Adipose tissue (tissue), 3 donors: ENCODE measurements around the gene SHF. TPM values are rescaled to one million over a fixed set of nuclear protein-coding genes. Genes with fewer than 3 reads are reported as not detected.
"Not testable (repeated sequence)": the region's sequence is repeated elsewhere in the genome, so short reads cannot be mapped to it uniquely, and the experiment has no call there.

Experiments
- H3K27ac ChIP-seq: one replicate; pipeline ENCODE4 v1.5.1; 2013; ENCODE audit warnings: low read depth, low read length
- WGBS, 3 donors: extraction: QIAGEN DNeasy Blood & Tissue Kit; methylation state at CpG; one replicate each; pipeline ENCODE4 v1.1.7; 2013; 5-methylcytosine and 5-hydroxymethylcytosine counted together
- polyA plus RNA-seq, 3 donors: library from polyadenylated mRNA; stranded (reverse); fragments of 200-250 nt; gene quantifications; one replicate each; pipeline ENCODE4 v1.2.3, GENCODE V29; 2013
- donor health status: healthy with polysubstance abuse.
- donor health status: Bipolar disorder and iron deficiency.
- donor health status: healthy.

Gene SHF
- 10 to 100 TPM in 1 of 3 donors, 1 to 10 TPM in 2; 1.5 to 13.5 (median 2.9) TPM for polyA plus RNA-seq

- WGBS, 3 donors, result 0 to 1% (median 1%) methylated on average over 37 to 56 of the region's 57 CpGs
These were observed at the start of gene SHF for GRCh38 chr15:45187894-45188830. Gene SHF, minus strand, starts transcription at chr15:45187966. Its CDS starts 15 bp downstream, at chr15:45187951.

GRCh38 chr15:45236806-45237205 is 49.0 kb upstream of the SHF start:
- not testable (repeated sequence) for H3K27ac ChIP-seq
- 60 to 63% (median 61%) methylated on average over 6 of the region's 6 CpGs for WGBS, 3 donors

More at GRCh38 chr15:45187894-45188830, at the start of gene SHF:
- H3K27ac ChIP-seq, result no peak within 1 kb of the TSS

- WGBS, 3 donors, result 67 to 76% (median 73%) methylated on average over 11 of the region's 11 CpGs
- H3K27ac ChIP-seq, result no peak overlapping the region
These were observed 46.9 kb upstream of the SHF start for GRCh38 chr15:45234562-45235235.

DNA sequence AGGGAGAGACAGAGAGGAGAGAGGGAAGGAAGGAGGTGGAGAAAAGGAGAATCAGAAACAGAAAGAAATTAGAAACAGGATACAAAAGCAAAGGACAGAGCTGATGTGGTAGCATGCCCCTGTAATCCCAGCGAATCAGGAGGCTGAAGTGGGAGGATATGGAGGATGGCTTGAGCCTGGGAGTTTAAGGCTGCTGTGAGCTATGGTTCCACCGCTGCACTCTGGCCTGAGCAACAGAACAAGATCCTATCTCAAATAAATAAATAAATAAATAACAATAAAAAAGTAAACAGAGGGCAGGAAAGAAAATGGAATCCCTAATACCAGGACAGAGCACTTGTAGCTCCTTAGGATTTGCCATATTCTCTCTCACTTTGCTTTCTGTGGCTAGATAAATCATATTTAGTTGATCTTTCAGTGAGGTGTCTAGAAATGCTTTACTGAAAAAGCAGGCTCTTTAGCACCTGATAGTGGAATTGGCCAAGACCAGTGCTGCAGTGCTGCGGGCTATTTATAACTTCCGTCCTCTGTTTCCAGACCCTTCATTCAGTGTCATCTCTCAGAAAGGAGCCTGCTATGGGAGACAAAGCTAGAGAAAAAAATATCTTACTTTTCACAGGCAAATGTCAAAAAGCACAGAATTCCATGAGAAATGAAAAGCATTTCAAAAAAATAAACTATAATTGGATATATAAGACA is 44.2 kb upstream of the SHF start:
- 80 to 94% (median 87%) methylated on average over 4 of the region's 4 CpGs for WGBS, 3 donors
- no peak overlapping the region for H3K27ac ChIP-seq

DNA sequence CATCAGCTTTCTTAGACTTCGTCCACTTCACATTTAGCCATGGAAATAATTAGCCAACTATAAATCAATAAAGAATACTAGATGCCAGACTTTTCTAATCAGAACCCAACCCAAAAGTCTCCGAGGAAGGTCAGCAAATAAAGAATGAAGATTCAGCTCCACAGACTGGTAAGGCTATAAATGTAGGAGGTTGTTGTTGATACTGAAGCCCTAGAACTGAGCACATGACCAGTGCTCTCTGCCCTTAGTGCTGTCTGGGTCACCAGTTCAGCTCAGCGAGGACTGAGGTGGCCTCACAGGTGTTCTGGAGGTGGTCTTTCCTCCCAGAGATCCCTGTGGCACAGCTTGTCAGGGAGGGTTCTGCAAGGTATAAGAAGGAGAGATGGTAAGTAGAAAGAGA is 43.4 kb upstream of the SHF start:
- WGBS, 3 donors, result 52 to 85% (median 75%) methylated on average over 3 of the region's 3 CpGs
- no peak overlapping the region for H3K27ac ChIP-seq

DNA sequence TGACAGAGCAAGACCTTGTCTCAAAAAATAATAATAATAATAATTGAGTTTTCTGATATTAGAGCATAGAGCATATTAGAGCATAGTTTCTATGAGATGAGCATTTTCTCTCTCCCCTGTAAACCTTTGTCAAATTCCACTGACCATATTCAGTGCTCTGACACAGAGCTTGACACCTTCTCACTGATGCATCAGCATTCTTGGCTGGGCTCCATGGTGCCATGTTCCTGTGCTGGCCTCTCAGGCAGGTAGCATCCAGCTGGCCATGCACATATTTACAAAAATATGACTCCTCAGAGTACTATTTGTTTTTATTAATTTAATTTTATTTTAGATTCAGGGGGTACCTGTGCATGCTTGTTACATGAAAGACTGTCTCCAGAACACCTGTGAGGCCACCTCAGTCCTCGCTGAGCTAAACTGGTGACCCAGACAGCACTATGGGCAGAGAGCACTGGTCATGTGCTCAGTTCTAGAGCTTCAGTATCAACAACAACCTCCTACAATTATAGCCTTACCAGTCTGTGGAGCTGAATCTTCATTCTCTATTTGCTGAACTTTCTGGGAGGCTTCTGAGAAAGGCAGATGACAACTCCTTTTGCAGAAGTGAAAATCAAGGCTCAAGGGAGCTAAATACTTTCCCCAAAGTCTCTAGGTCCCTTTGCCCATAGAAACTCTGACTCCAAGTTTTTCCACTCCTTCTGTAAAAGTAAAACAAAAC is 42.6 kb upstream of the SHF start:
- H3K27ac ChIP-seq, result no peak overlapping the region
- WGBS, 3 donors, result 0% methylated on average over 1 of the region's 1 CpG

- no peak overlapping the region for H3K27ac ChIP-seq
- 74 to 80% (median 75%) methylated on average over 5 of the region's 5 CpGs for WGBS, 3 donors
These were observed 41.2 kb upstream of the SHF start for GRCh38 chr15:45228931-45229330.

- 70 to 80% (median 74%) methylated on average over 11 of the region's 11 CpGs for WGBS, 3 donors
These were observed 37.9 kb upstream of the SHF start for GRCh38 chr15:45225506-45226273.

DNA sequence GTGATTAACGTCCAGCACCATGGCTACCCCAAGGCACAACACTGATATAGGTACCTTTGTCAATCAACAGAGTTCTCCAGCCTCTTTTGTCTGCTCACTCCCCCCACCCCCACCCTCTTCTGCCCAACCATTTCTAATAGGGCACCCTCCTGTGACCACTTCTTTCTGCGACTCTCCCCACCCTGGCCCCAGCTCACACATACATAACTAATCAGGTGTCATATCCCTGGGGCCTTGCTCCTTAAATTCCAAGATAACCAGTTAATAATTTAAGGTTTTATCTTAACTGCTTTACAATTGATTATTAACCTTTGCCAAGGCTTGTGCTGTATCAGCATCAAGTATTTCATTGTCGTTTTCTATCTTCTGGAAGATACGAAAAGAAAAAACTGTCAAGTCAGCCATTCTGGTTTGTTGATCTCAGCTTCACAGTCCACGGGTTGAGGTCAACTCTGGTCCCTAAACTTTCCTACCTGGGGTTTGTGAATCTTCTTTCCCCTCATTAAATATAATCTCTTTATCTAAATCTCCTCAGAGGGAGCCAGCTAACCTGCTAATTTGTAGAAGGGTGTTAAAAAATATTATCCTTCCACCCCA is 37.0 kb upstream of the SHF start:
- 18 to 63% (median 58%) methylated on average over 5 of the region's 5 CpGs for WGBS, 3 donors
- H3K27ac ChIP-seq, result no peak overlapping the region

More at GRCh38 chr15:45225506-45226273, 37.9 kb upstream of the SHF start:
- no peak overlapping the region for H3K27ac ChIP-seq

DNA sequence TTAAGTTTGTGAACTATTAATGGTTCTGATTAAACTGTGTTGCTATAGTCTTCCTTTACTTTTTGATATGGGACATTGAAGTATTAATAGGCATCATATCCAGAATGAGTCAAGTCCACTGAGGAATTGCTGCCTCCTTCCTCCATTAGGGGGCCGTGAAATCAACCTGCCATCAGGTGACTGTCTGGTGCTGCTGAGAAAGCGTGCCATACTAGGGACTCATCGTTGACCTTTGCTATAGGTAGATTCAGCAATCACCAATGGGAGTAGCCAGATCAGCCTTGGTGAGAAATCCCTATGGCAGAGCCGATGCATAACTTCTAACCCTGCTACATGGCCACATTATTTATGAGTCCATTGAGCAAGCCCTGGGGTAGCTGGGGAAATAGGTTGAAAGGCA is 34.2 kb upstream of the SHF start:
- H3K27ac ChIP-seq, result no peak overlapping the region
- 75 to 88% (median 78%) methylated on average over 4 of the region's 4 CpGs for whole genome bisulfite sequencing, 3 donors

DNA sequence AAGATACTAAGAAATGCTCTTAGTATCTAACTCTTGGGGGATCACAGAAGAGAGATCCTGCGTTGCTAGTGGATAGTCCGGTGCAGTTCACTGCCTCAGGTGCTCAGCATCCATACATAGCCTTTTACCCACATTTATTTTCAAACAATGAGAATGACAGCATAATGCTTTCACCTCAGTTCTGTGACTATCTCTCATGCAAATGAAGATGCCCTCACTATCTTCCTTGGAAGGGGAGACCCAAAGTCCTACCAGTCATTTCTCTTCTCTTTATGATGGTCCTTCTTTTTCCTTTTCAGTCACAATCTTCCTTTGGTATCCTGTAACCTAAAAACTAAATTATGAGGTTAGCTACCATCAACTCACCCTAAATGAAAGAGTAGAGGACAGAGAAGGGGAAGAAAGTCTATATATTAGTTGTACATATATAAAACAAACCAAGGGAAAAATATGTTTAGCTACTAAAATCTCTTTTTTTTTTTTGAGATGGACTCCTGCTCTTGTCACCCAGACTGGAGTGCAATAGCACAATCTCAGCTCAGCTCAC is 33.4 kb upstream of the SHF start:
- WGBS, 3 donors, result 91 to 100% (median 92%) methylated on average over 2 of the region's 2 CpGs
- no peak overlapping the region for H3K27ac ChIP-seq

DNA sequence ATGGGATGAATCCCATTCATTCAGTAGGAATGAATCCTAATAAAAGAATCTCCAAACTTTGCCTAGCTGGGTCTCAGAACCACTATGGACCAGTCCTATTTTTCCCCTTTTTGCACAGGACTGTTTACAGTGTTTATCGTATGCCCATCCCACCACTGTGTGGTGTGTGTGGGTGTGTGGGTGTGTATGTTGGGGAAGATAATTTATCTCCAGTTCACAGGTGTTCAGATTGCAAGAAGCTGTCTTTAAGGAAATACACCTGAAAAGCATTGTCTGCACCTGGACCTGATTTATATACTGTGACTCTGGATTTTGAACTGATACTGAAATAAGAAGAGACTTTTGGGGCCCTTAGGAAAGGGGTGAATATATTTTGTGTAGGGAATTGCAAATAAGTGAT is 24.7 kb upstream of the SHF start:
- WGBS, 3 donors, result 73 to 89% (median 81%) methylated on average over 1 of the region's 1 CpG
- no peak overlapping the region for H3K27ac ChIP-seq

- 3 to 5% (median 3%) methylated on average over 2 of the region's 2 CpGs for WGBS, 3 donors
- H3K27ac ChIP-seq, result no peak overlapping the region
These were observed 17.4 kb upstream of the SHF start for GRCh38 chr15:45205192-45205591.

GRCh38 chr15:45203182-45203581 is 15.4 kb upstream of the SHF start:
- no peak overlapping the region for H3K27ac ChIP-seq
- WGBS, 3 donors, result 33 to 59% (median 34%) methylated on average over 4 of the region's 4 CpGs

DNA sequence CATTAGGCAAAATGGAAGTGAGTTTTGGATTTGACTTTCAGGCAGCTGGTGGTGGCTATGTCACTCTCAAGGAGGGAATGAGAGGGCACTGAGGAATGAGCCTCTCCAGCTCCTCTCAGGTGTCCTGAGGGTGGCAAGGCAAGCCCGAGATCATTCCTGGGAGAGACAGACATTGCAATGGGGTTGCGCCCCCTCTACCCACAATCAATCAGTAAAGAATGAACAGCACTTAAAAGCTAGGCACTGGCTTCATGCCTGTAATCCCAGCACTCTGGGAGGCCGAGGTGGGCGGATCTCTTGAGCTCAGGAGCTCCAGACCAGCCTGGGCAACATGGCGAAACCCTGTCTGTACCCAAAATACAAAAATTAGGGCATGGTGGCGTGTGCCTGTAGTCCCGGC is 14.1 kb upstream of the SHF start:
- 85 to 93% (median 90%) methylated on average over 7 of the region's 7 CpGs for WGBS, 3 donors
- H3K27ac ChIP-seq, result no peak overlapping the region

DNA sequence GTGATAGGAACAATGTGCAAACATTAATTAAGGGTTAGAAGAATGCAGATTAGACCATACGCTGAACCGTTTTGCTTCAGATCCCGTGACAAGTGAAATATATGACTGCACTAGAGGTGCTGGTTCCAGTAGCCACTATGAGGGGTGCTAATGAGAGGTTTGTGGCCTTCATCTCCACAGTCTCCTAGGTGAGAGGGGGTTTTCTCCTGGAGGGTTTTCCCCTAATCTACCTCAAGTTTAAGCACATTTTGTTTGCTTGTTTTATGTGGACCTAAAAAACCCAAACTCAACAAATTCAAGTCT is 13.7 kb upstream of the SHF start:
- 55 to 91% (median 87%) methylated on average over 3 of the region's 3 CpGs for WGBS, 3 donors
- H3K27ac ChIP-seq, result no peak overlapping the region
